GM12878 (cell line): ENCODE data around the gene ATRN. TPM values are rescaled to one million over a fixed set of nuclear protein-coding genes. Genes with fewer than 3 reads are reported as not detected.

Experiments used
- ATAC-seq: fragments of 200-7000 bp; cut with Tn5 transposase; 3 replicates; pipeline ENCODE4 v1.9.1; 2020; ENCODE audit warnings: mild to moderate bottlenecking, moderate library complexity
- BruUV-seq: library from RNA; stranded (reverse); fragments of 400-500 nt; replicated peaks from 2 replicates; lab custom pipeline; 2021; lab: Mats Ljungman, UMichigan
- CTCF ChIA-PET: fragments of 300-600 bp; sonication (Branson Sonifier 250); formaldehyde crosslinking; extraction: SDS; loops from one replicate; lab custom pipeline; 2021; ENCODE audit warnings: inconsistent platforms; lab: Yijun Ruan, JAX
- POLR2A ChIA-PET: fragments of 350-600 bp; formaldehyde crosslinking; extraction: SDS; loops from one replicate; lab custom pipeline; 2021; ENCODE audit warnings: inconsistent platforms; lab: Charles Lee
- RAD21 ChIA-PET: fragments of 300-600 bp; sonication (Branson Sonifier 250); formaldehyde crosslinking; loops from one replicate; lab custom pipeline; 2023; ENCODE audit warnings: antibody characterized with exemption; ENCODE audit not compliant: unreplicated experiment; lab: Charles Lee
- SMC1A ChIA-PET: fragments of 300-600 bp; sonication (Branson Sonifier 250); formaldehyde crosslinking; loops from one replicate; lab custom pipeline; 2023; ENCODE audit not compliant: unreplicated experiment, uncharacterized antibody; lab: Charles Lee
- DNase-seq: peaks from one replicate; pipeline ENCODE4 v3.0.0-alpha.2; 2011; ENCODE audit warnings: low read depth, low spot score
- FAIRE-seq: peaks from 3 replicates; lab custom pipeline; 2011; peaks lifted over from hg19 to GRCh38; lab: Jason Lieb, UNC
- H2AFZ ChIP-seq: 2 replicates; pipeline ENCODE4 v1.6.0; 2011; ENCODE audit warnings: low read depth, low read length, control low read depth; ENCODE audit not compliant: control insufficient read depth
- H3K27ac ChIP-seq: 2 replicates; pipeline ENCODE4 v1.5.1; 2011; ENCODE audit warnings: control low read depth; ENCODE audit not compliant: control insufficient read depth, insufficient read depth
- H3K27me3 ChIP-seq, 2 experiments: replicated peaks in 1 of 2; 2 replicates each; pipeline versions ENCODE4 v1.6.0 to v1.6.1; 2011; ENCODE audit warnings: low read length in 1 of 2; ENCODE audit not compliant: control insufficient read depth in 2 of 2, insufficient read depth in 2 of 2
- H3K36me3 ChIP-seq, 2 experiments: 2 replicates each; pipeline ENCODE4 v1.5.1; 2011; ENCODE audit warnings: low read length in 1 of 2; ENCODE audit not compliant: control insufficient read depth in 2 of 2, insufficient read depth in 2 of 2
- H3K4me1 ChIP-seq: 2 replicates; pipeline ENCODE4 v1.6.1; 2011; ENCODE audit warnings: mild to moderate bottlenecking, low read length, moderate library complexity, mixed read lengths; ENCODE audit not compliant: control insufficient read depth, insufficient read depth
- H3K4me2 ChIP-seq: 2 replicates; pipeline ENCODE4 v1.6.0; 2011; ENCODE audit warnings: control low read depth; ENCODE audit not compliant: control insufficient read depth, insufficient read depth
- H3K4me3 ChIP-seq: fragments of 200-600 bp; sonication (generic); 2 replicates; pipeline ENCODE4 v1.5.1; 2016
- H3K79me2 ChIP-seq: 2 replicates; pipeline ENCODE4 v1.6.0; 2011; ENCODE audit warnings: low read length; ENCODE audit not compliant: control insufficient read depth, insufficient read depth
- H3K9ac ChIP-seq: 2 replicates; pipeline ENCODE4 v1.8.0; 2011; ENCODE audit warnings: low read length, control low read depth, mixed read lengths; ENCODE audit not compliant: control insufficient read depth, insufficient read depth
- H3K9me3 ChIP-seq: replicated peaks from 3 replicates; pipeline ENCODE4 v1.5.1; 2011; ENCODE audit warnings: mild to moderate bottlenecking, low read length; ENCODE audit not compliant: control insufficient read depth, insufficient read depth
- H4K20me1 ChIP-seq: 2 replicates; pipeline ENCODE4 v1.6.0; 2011; ENCODE audit not compliant: control insufficient read depth, insufficient read depth
- ASH2L ChIP-seq: fragments of 300-600, 200-600 bp; sonication (generic); IDR thresholded peaks from 2 replicates; pipeline ENCODE4 v1.6.1; 2017; ENCODE audit warnings: low read depth, mild to moderate bottlenecking, borderline replicate concordance
- BACH1 ChIP-seq: fragments of 450-650 bp; IDR thresholded peaks from 2 replicates; pipeline ENCODE4 v1.6.1; 2017; ENCODE audit warnings: mild to moderate bottlenecking, borderline replicate concordance
- EP300 ChIP-seq, 2 experiments: fragments of 150-350 bp in 1 of 2; IDR thresholded peaks; 2 replicates each; pipeline ENCODE4 v1.6.1; 2011 to 2012; ENCODE audit warnings: low read depth in 2 of 2, low read length in 2 of 2, borderline replicate concordance in 1 of 2, improper control_type of control experiment in 1 of 2, inconsistent platforms in 1 of 2; ENCODE audit not compliant: control insufficient read depth in 1 of 2
- GABPA ChIP-seq: IDR thresholded peaks from 2 replicates; pipeline ENCODE4 v1.6.1; 2014; ENCODE audit warnings: antibody characterized with exemption, low read depth, mild to moderate bottlenecking, inconsistent platforms
- IKZF2 ChIP-seq, 2 experiments: fragments of 450-650 bp; IDR thresholded peaks; 2 replicates each; pipeline ENCODE4 v1.6.1; 2017; ENCODE audit warnings: mild to moderate bottlenecking in 2 of 2, moderate library complexity in 2 of 2
- PML ChIP-seq: IDR thresholded peaks from 2 replicates; pipeline ENCODE4 v1.6.1; 2012; ENCODE audit warnings: low read length, inconsistent platforms
- POLR2A ChIP-seq: IDR thresholded peaks from 2 replicates; pipeline ENCODE4 v1.6.1; 2011; ENCODE audit warnings: low read depth, mild to moderate bottlenecking, low read length
- RAD21 ChIP-seq: IDR thresholded peaks from 2 replicates; pipeline ENCODE4 v1.6.1; 2011; ENCODE audit warnings: mild to moderate bottlenecking, low read depth, low read length, moderate library complexity; ENCODE audit not compliant: insufficient read depth
- SMAD1 ChIP-seq: fragments of 450-650 bp; IDR thresholded peaks from 2 replicates; pipeline ENCODE4 v1.6.1; 2018; ENCODE audit warnings: mild to moderate bottlenecking, low read depth; ENCODE audit not compliant: partially characterized antibody
- WRNIP1 ChIP-seq: IDR thresholded peaks from 2 replicates; pipeline ENCODE4 v1.6.1; 2011; ENCODE audit warnings: low read depth, low read length, improper control_type of control experiment, borderline replicate concordance
- WGBS: methylation state at CpG from one replicate; pipeline ENCODE4 v1.1.6; 2016; ENCODE audit warnings: low lambda C conversion rate; ENCODE audit not compliant: insufficient replicate concordance, insufficient coverage; ENCODE audit errors: missing lambda C conversion rate; 5-methylcytosine and 5-hydroxymethylcytosine counted together
- in situ Hi-C: fragments of 300-500 bp; cut with MboI; formaldehyde crosslinking; loops from 9 replicates; pipeline ENCODE4 v1.14.3; 2018; ENCODE audit warnings: mixed read lengths
- intact Hi-C: fragments of 100-400 bp; cut with micrococcal nuclease; formaldehyde crosslinking; loops from one replicate; pipeline ENCODE4 v1.14.2; 2022; ENCODE audit not compliant: unreplicated experiment
- polyA plus RNA-seq, 11 experiments: library from polyadenylated mRNA; depleted of rRNA in 4 of 11; unstranded in 6 of 11; stranded (reverse) in 5 of 11; fragments of >200 nt; fragmentation: Nextera tagmentation in 4 of 11; fragmentation: Illumina TruSeq in 1 of 11; extraction: Ambion mirVana in 4 of 11; extraction: Trizol in 1 of 11; gene quantifications; 1 replicate in 1 of 11; 2 replicates in 10 of 11; pipeline versions ENCODE4 v1.2.1 to v1.2.3, GENCODE V29; 2011 to 2016; ENCODE audit warnings: inconsistent platforms in 2 of 11, missing spikeins in 2 of 11, low read depth in 1 of 11
- total RNA-seq, 4 experiments: library from RNA; depleted of rRNA in 3 of 4; stranded (reverse); fragments of >200 nt in 3 of 4; fragmentation: Illumina TruSeq in 1 of 4; extraction: Trizol in 1 of 4; gene quantifications; 2 replicates each; pipeline versions ENCODE4 v1.2.1 to v1.2.3, GENCODE V29; 2013 to 2021
- TF ChIP-seq, protein P1 (sequence below): fragments of 450-650 bp; formaldehyde crosslinking; IDR thresholded peaks from 2 replicates; pipeline ENCODE4 v1.4.0; 2020; ENCODE audit warnings: mild to moderate bottlenecking, moderate library complexity
- TF ChIP-seq, protein P2 (sequence below): IDR thresholded peaks from 2 replicates; pipeline ENCODE4 v1.6.1; 2012; ENCODE audit warnings: improper control_type of control experiment, low read depth, low read length; ENCODE audit not compliant: insufficient replicate concordance

Gene ATRN
- total and polyA plus RNA-seq, 10 of the 15 experiments (the other 5 are each of a cell fraction or from before 2014, with no cell fraction given): 0.71 to 11.6 (median 6.9) TPM

DNA sequence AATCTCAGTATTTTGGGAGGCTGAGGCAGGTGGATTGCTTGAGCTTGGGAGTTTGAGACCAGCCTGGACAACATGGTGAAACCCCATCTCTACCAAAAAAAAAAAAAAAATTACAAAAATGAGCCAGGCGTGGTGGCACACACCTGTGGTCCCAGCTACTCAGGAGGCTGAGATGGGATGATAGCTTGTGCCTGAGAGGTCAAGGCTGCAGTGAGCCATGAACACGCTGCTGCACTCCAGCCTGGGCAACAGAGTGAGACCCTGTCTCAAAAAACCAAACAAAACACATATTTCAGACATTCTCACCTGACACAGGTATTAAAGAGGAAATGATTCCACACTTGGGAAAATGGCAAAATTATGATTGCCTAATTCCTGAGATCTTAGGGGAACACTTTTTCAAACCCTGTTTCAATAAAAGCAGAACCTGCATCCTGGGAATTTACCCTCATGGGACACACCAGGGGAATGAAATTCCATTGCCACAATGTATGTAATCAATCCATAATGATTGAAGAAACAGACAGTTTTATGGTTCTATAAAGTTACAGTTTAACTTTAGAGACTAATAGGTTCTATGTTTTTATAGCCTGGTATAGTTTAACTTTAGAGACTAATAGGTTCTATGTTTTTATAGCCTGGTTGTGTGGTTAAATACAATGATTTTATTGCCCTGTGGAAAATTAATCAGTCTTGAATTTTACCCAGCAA lies 33.8 kb upstream of the ATRN start:
- H3K4me3 ChIP-seq: no peak overlapping the region
- H3K36me3 ChIP-seq: no peaks in the 10 kb centered on the region
- ChIA-PET POLR2A (interaction anchor here (0.8 kb wide), 1 partner anchor 11 kb away, joined by 3 read pairs; no protein-coding TSS in a partner anchor), CTCF (no interaction called here), SMC1A (interaction anchor here (0.6 to 2.4 kb wide), 2 partner anchors 13 to 16 kb away, joined by 4 to 7 read pairs; no protein-coding TSS in a partner anchor), RAD21 (no interaction called here)
- no peak for DNase-seq
- H4K20me1 ChIP-seq: no peaks in the 10 kb centered on the region
- H2AFZ ChIP-seq: no peak overlapping the region
- H3K27me3 ChIP-seq: no peaks in the 10 kb centered on the region
- intact Hi-C loops: no loop called here
- BruUV-seq: no TSS peak
- ATAC-seq: no peak
- no peaks in the 10 kb centered on the region for H3K9me3 ChIP-seq
- no peak overlapping the region for H3K4me2 ChIP-seq
- TF ChIP-seq POLR2A (no peak), IKZF2 (IDR thresholded peaks at IDR 0.05) (no peak), SMAD1 (no peak), BACH1 (no peak), WRNIP1 (no peak), GABPA (no peak), PML (no peak), EP300 (IDR thresholded peaks at IDR 0.05; ENCODE audit: borderline replicate concordance in 1 of 2, control insufficient read depth in 1 of 2, low read depth in 2 of 2, low read length in 2 of 2) (no peak), RAD21 (no peak), ASH2L (no peak)
- TF ChIP-seq, protein P1, sequence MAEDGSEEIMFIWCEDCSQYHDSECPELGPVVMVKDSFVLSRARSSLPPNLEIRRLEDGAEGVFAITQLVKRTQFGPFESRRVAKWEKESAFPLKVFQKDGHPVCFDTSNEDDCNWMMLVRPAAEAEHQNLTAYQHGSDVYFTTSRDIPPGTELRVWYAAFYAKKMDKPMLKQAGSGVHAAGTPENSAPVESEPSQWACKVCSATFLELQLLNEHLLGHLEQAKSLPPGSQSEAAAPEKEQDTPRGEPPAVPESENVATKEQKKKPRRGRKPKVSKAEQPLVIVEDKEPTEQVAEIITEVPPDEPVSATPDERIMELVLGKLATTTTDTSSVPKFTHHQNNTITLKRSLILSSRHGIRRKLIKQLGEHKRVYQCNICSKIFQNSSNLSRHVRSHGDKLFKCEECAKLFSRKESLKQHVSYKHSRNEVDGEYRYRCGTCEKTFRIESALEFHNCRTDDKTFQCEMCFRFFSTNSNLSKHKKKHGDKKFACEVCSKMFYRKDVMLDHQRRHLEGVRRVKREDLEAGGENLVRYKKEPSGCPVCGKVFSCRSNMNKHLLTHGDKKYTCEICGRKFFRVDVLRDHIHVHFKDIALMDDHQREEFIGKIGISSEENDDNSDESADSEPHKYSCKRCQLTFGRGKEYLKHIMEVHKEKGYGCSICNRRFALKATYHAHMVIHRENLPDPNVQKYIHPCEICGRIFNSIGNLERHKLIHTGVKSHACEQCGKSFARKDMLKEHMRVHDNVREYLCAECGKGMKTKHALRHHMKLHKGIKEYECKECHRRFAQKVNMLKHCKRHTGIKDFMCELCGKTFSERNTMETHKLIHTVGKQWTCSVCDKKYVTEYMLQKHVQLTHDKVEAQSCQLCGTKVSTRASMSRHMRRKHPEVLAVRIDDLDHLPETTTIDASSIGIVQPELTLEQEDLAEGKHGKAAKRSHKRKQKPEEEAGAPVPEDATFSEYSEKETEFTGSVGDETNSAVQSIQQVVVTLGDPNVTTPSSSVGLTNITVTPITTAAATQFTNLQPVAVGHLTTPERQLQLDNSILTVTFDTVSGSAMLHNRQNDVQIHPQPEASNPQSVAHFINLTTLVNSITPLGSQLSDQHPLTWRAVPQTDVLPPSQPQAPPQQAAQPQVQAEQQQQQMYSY: no peak
- TF ChIP-seq, protein P2, sequence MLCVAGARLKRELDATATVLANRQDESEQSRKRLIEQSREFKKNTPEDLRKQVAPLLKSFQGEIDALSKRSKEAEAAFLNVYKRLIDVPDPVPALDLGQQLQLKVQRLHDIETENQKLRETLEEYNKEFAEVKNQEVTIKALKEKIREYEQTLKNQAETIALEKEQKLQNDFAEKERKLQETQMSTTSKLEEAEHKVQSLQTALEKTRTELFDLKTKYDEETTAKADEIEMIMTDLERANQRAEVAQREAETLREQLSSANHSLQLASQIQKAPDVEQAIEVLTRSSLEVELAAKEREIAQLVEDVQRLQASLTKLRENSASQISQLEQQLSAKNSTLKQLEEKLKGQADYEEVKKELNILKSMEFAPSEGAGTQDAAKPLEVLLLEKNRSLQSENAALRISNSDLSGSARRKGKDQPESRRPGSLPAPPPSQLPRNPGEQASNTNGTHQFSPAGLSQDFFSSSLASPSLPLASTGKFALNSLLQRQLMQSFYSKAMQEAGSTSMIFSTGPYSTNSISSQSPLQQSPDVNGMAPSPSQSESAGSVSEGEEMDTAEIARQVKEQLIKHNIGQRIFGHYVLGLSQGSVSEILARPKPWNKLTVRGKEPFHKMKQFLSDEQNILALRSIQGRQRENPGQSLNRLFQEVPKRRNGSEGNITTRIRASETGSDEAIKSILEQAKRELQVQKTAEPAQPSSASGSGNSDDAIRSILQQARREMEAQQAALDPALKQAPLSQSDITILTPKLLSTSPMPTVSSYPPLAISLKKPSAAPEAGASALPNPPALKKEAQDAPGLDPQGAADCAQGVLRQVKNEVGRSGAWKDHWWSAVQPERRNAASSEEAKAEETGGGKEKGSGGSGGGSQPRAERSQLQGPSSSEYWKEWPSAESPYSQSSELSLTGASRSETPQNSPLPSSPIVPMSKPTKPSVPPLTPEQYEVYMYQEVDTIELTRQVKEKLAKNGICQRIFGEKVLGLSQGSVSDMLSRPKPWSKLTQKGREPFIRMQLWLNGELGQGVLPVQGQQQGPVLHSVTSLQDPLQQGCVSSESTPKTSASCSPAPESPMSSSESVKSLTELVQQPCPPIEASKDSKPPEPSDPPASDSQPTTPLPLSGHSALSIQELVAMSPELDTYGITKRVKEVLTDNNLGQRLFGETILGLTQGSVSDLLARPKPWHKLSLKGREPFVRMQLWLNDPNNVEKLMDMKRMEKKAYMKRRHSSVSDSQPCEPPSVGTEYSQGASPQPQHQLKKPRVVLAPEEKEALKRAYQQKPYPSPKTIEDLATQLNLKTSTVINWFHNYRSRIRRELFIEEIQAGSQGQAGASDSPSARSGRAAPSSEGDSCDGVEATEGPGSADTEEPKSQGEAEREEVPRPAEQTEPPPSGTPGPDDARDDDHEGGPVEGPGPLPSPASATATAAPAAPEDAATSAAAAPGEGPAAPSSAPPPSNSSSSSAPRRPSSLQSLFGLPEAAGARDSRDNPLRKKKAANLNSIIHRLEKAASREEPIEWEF: no peak
- H3K4me1 ChIP-seq: no peaks in the 10 kb centered on the region
- H3K9ac ChIP-seq: no peak overlapping the region
- H3K27ac ChIP-seq: no peak overlapping the region
- no peaks in the 10 kb centered on the region for H3K79me2 ChIP-seq
- FAIRE-seq: no peak
- in situ Hi-C loops: no loop called here
- WGBS: 35% methylated on average over 2 of the region's 2 CpGs
